Colonic mucosa (tissue), 4 donors: ENCODE data around the gene IRF9. TPM values are rescaled to one million over a fixed set of nuclear protein-coding genes. Genes with fewer than 3 reads are reported as not detected.
"Not testable (repeated sequence)": the region's sequence is repeated elsewhere in the genome, so short reads cannot be mapped to it uniquely, and the experiment has no call there.

Experiments used
- DNase-seq: peaks from one replicate; pipeline ENCODE4 v3.0.0-alpha.2; 2020
- H3K27ac ChIP-seq: fragments of 200-600 bp; one replicate; pipeline ENCODE4 v1.8.0; 2021
- H3K27me3 ChIP-seq: fragments of 200-600 bp; one replicate; pipeline ENCODE4 v1.8.0; 2021
- H3K36me3 ChIP-seq: fragments of 200-600 bp; one replicate; pipeline ENCODE4 v1.8.0; 2021
- H3K4me1 ChIP-seq: fragments of 200-600 bp; one replicate; pipeline ENCODE4 v1.8.0; 2021; ENCODE audit warnings: mild to moderate bottlenecking
- H3K4me3 ChIP-seq: fragments of 200-600 bp; one replicate; pipeline ENCODE4 v1.8.0; 2021
- H3K9ac ChIP-seq, 2 donors: one replicate each; pipeline ENCODE4 v1.7.0; 2013; ENCODE audit warnings: control low read depth in 2 of 2, low read depth in 2 of 2, low read length in 2 of 2
- H3K9me3 ChIP-seq: fragments of 200-600 bp; one replicate; pipeline ENCODE4 v1.8.0; 2021
- CTCF ChIP-seq: fragments of 200-600 bp; IDR thresholded peaks from one replicate; pipeline ENCODE4 v1.8.0; 2022; ENCODE audit warnings: antibody characterized with exemption, mild to moderate bottlenecking
- intact Hi-C: fragments of 100-400 bp; cut with DNase I; formaldehyde crosslinking; loops from one replicate; pipeline ENCODE4 v1.14.1; 2022
- total RNA-seq, 2 donors: library from RNA; stranded (reverse); fragmentation: NEBNext Ultra II Directional in 1 of 2; extraction: Animal tissue kit (Norgen Biotek cat#: 25700) in 1 of 2; gene quantifications; one replicate each; pipeline ENCODE4 v1.2.1, GENCODE V29; 2021
- donor health status: healthy.
- donor health status: DM: no; HTN: no; CAD: no.
- donor health status: DM: no; HTN: no; CAD: no.

The IRF9 gene
- total RNA-seq, 2 donors from 2014 or later, result 54.4 to 57.5 TPM

GRCh38 chr14:24195186-24196070, 34.4 kb downstream of the IRF9 start, which contains the start of gene TM9SF1:
TSS of gene TM9SF1 (minus strand) at chr14:24195441. CDS start at chr14:24195019, 422 bp downstream.
- no peak for TF ChIP-seq CTCF
- H3K9ac ChIP-seq, result peak within 1 kb of the TSS; percentile 73 to 78
- H3K4me3 ChIP-seq, result peak within 1 kb of the TSS; percentile 96
- H3K9me3 ChIP-seq, result no peaks in the 10 kb centered on the region
- intact Hi-C loops, result no loop called here
- DNase-seq, result peak; percentile 87
- peaks cover 4% of the 10 kb centered on the region for H3K4me1 ChIP-seq
- H3K36me3 ChIP-seq, result no peaks in the 10 kb centered on the region
- no peaks in the 10 kb centered on the region for H3K27me3 ChIP-seq
- peak within 1 kb of the TSS; percentile 94 for H3K27ac ChIP-seq

GRCh38 chr14:24196071-24197055, 35.3 kb downstream of the IRF9 start:
- no peaks in the 10 kb centered on the region for H3K9me3 ChIP-seq
- peak overlapping the region; percentile 96 for H3K4me3 ChIP-seq
- no peak for DNase-seq
- peak overlapping the region; percentile 94 for H3K27ac ChIP-seq
- no peaks in the 10 kb centered on the region for H3K36me3 ChIP-seq
- no peaks in the 10 kb centered on the region for H3K27me3 ChIP-seq
- H3K4me1 ChIP-seq, result peaks cover 4% of the 10 kb centered on the region
- no peak for TF ChIP-seq CTCF
- H3K9ac ChIP-seq, result peak overlapping the region; percentile 73 to 78
- intact Hi-C loops, result no loop called here

- Histone ChIP-seq H3K9ac (no peak overlapping the region), H3K36me3 (no peaks in the 10 kb centered on the region), H3K4me1 (peaks cover 4% of the 10 kb centered on the region), H3K27ac (no peak overlapping the region), H3K4me3 (no peak overlapping the region), H3K27me3 (no peaks in the 10 kb centered on the region), H3K9me3 (no peaks in the 10 kb centered on the region)
- intact Hi-C loops, result no loop called here
- no peak for TF ChIP-seq CTCF
- no peak for DNase-seq
Measured at GRCh38 chr14:24197056-24197450, 36.0 kb downstream of the IRF9 start.

- intact Hi-C loops, result no loop called here
- Histone ChIP-seq H3K27me3 (no peaks in the 10 kb centered on the region), H3K27ac (peak overlapping the region; percentile 23), H3K4me3 (no peak overlapping the region), H3K4me1 (peaks cover 4% of the 10 kb centered on the region), H3K9me3 (no peaks in the 10 kb centered on the region), H3K9ac (no peak overlapping the region), H3K36me3 (no peaks in the 10 kb centered on the region)
- TF ChIP-seq CTCF, result no peak
- no peak for DNase-seq
Measured at GRCh38 chr14:24198814-24199524, 37.9 kb downstream of the IRF9 start.

GRCh38 chr14:24202538-24202937, 41.5 kb downstream of the IRF9 start:
- intact Hi-C loops, H3K36me3 ChIP-seq, H3K27ac ChIP-seq, H3K4me1 ChIP-seq, H3K9ac ChIP-seq, H3K27me3 ChIP-seq, H3K9me3 ChIP-seq, H3K4me3 ChIP-seq, DNase-seq: not testable (repeated sequence)

- H3K4me1 ChIP-seq, DNase-seq, H3K9me3 ChIP-seq, H3K27ac ChIP-seq, intact Hi-C loops, H3K9ac ChIP-seq, H3K36me3 ChIP-seq, H3K27me3 ChIP-seq, H3K4me3 ChIP-seq: not testable (repeated sequence)
Measured at GRCh38 chr14:24203249-24203886, 42.3 kb downstream of the IRF9 start.
